GM12872 (cell line): ENCODE data around the gene RFX1.

ENCODE experiments used
- CTCF ChIP-seq: IDR thresholded peaks from 3 replicates; pipeline ENCODE4 v1.5.1; 2011; ENCODE audit warnings: low read depth, mild to moderate bottlenecking, low read length, moderate library complexity; ENCODE audit not compliant: insufficient read depth

The RFX1 gene

GRCh38 chr19:14021474-14021873 lies 15.4 kb upstream of the RFX1 start:
- no peak for TF ChIP-seq CTCF

GRCh38 chr19:14019100-14019499 lies 13.0 kb upstream of the RFX1 start:
- TF ChIP-seq CTCF = no peak

- TF ChIP-seq CTCF = no peak
Measured at GRCh38 chr19:14015524-14016035, 9.5 kb upstream of the RFX1 start.

GRCh38 chr19:14012378-14012915 lies 6.3 kb upstream of the RFX1 start:
- no peak for TF ChIP-seq CTCF

- no peak for TF ChIP-seq CTCF
Measured at GRCh38 chr19:14006766-14007562, 844 bp upstream of the RFX1 start.

GRCh38 chr19:14005349-14006084 lies 603 bp downstream of the RFX1 start:
- TF ChIP-seq CTCF = no peak

- no peak for TF ChIP-seq CTCF
Measured at GRCh38 chr19:14004619-14005348, 1.3 kb downstream of the RFX1 start.
